Omental fat pad (tissue), 4 donors: ENCODE results near the gene SATB2. TPM values are rescaled to one million over a fixed set of nuclear protein-coding genes. Genes with fewer than 3 reads are reported as not detected.

Experiments
- ATAC-seq: fragments of 150-250 bp; one replicate; pipeline ENCODE4 v1.9.1; 2016; ENCODE audit warnings: mild to moderate bottlenecking, moderate library complexity; ENCODE audit not compliant: low FRiP score
- DNase-seq: peaks from one replicate; pipeline ENCODE4 v3.0.0-alpha.2; 2019; ENCODE audit warnings: low spot score
- CTCF ChIP-seq, 3 donors: fragments of 450-650 bp; IDR thresholded peaks; one replicate each; pipeline ENCODE4 v1.5.1; 2016 to 2017; ENCODE audit warnings: antibody characterized with exemption in 3 of 3, mild to moderate bottlenecking in 3 of 3, moderate library complexity in 2 of 3
- total RNA-seq, 4 donors: library from RNA; depleted of rRNA; stranded (reverse); fragments of >200 nt; gene quantifications; one replicate each; pipeline ENCODE4 v1.1.0, GENCODE V29; 2016

Gene SATB2
- total RNA-seq, 4 donors from 2014 or later: 1.7 to 4.1 (median 2.7) TPM

GRCh38 chr2:199461711-199462346 lies 4.1 kb upstream of the SATB2 start:
- no peak for TF ChIP-seq CTCF (IDR thresholded peaks at IDR 0.05)
- ATAC-seq: no peak

GRCh38 chr2:199460846-199461710 lies 3.3 kb upstream of the SATB2 start:
- TF ChIP-seq CTCF (IDR thresholded peaks at IDR 0.05): no peak
- no peak for DNase-seq
- no peak for ATAC-seq

More at GRCh38 chr2:199461711-199462346, 4.1 kb upstream of the SATB2 start:
- no peak for DNase-seq

GRCh38 chr2:199460101-199460671 lies 2.4 kb upstream of the SATB2 start:
- no peak for DNase-seq

GRCh38 chr2:199459286-199460100 lies 1.8 kb upstream of the SATB2 start:
- DNase-seq (peak; percentile 65), ATAC-seq (peak; percentile 58)
- no peak for TF ChIP-seq CTCF (IDR thresholded peaks at IDR 0.05)

More at GRCh38 chr2:199460101-199460671, 2.4 kb upstream of the SATB2 start:
- TF ChIP-seq CTCF (IDR thresholded peaks at IDR 0.05): no peak
- no peak for ATAC-seq

- no peak for DNase-seq
- ATAC-seq: peak; percentile 22
- TF ChIP-seq CTCF (IDR thresholded peaks at IDR 0.05): no peak
These were observed 1.1 kb upstream of the SATB2 start for GRCh38 chr2:199458806-199459285.

GRCh38 chr2:199458009-199458805 lies 468 bp upstream of the SATB2 start:
- DNase-seq (no peak), ATAC-seq (peak; percentile 11)
- no peak for TF ChIP-seq CTCF (IDR thresholded peaks at IDR 0.05)
